HG02943 (cell line): Measurements from ENCODE around the gene CAMK4.
A peak's percentile ranks its signal among the peaks of the same experiment; 100 is the strongest.

Experiments
- ATAC-seq: cut with Tn5 transposase; IDR thresholded peaks from one replicate; pipeline ENCODE4 v1.9.1; 2021; ENCODE audit warnings: mild to moderate bottlenecking, low read depth, moderate library complexity; ENCODE audit not compliant: unreplicated experiment

The CAMK4 gene

DNA sequence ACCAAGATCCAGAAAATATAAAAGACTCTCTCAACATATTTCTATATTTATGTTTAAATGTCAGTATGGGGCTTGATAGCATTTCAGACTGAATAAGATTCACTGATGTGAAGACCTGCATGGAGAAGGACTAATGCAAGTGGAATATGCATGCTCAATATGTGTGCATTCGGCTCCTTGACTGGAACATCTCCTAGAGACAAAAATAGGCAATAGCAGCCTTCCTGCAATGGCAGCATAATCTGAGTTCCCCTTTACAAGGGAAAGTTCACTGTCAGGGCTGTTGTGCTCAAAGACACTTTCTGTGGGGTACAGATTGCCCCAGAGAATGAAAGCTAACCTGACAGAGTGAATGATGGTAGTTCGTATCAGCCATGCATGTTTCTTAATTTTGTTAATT, 245.7 kb downstream of the CAMK4 start:
- no peak for ATAC-seq

GRCh38 chr5:111472096-111472495, 247.9 kb downstream of the CAMK4 start:
- no peak for ATAC-seq

GRCh38 chr5:111472579-111472978, 248.4 kb downstream of the CAMK4 start:
- no peak for ATAC-seq

GRCh38 chr5:111478266-111478665, 254.1 kb downstream of the CAMK4 start:
- ATAC-seq = no peak

- no peak for ATAC-seq
These were observed 254.7 kb downstream of the CAMK4 start for GRCh38 chr5:111478898-111479297.

DNA sequence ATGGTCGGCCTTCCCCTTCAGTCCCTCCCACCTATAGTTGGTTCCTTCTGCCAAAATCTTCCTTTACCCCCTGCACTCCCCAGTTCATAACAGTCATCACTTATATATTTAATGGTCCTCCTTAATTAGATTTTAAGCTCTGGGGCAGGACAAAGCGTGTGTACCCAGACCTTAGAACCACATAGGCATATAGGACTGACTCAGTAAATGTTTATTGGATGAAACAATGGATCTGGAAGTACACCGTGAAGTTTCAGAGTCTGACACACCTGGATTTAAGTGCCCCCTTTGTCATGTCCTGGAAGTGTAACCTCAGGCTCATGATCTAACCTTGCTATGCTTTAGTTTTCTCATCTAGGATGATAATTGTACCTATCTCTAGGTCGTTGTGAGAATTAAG, 256.2 kb downstream of the CAMK4 start:
- ATAC-seq = no peak

- no peak for ATAC-seq
These were observed 261.9 kb downstream of the CAMK4 start for GRCh38 chr5:111486055-111486454.

- no peak for ATAC-seq
These were observed 262.7 kb downstream of the CAMK4 start for GRCh38 chr5:111486926-111487325.

- no peak for ATAC-seq
These were observed 264.2 kb downstream of the CAMK4 start for GRCh38 chr5:111488353-111488752.

GRCh38 chr5:111493031-111493430, 268.8 kb downstream of the CAMK4 start:
- ATAC-seq = no peak

DNA sequence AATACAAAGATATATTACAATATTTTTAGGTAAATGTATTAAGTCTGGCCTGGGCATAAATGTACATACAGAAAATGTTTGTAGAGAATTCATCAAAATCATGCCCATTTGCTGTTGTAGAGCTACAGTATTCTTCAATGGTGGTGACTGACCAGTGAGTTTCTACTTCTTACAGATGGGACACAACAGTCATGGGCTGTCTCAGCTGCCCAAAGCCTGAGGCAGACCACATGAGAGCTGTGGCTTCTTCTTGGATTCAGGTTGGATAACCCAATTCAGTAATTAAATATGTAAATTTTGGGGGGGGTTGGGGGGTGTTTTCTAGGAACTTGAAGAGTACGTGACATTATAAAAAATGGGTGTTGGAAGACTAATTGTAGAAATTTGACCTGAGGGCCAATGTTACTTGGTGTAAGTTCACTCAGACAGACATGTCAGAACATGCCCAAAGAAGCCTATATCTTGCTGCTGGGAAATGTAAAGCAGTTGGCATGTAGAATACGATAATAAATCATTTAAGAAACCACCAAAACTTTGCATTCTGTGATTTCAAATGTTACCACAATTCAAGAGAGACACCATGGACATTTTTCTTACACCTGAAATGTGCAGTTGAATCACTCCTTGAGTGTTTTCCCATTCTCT, 270.3 kb downstream of the CAMK4 start:
- ATAC-seq = no peak

DNA sequence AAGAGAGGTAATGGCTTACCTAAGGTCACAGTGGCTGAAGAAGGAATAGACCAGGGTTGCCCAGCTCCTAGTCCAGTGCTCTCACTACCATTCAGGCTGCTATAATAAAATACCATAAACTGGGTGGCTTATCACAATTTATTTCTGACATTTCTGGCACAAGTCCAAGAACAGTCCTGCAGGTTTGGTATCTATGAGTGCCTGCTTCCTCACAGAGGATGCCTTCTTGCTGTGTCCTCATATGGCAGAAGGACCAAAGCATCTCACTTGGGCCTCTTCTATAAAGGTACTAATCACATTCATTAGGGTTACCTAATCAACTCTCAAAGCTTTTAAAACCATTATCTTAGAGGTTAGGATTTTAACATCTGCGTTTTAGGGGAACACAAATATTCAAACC, 271.0 kb downstream of the CAMK4 start:
- no peak for ATAC-seq

- no peak for ATAC-seq
These were observed 274.2 kb downstream of the CAMK4 start for GRCh38 chr5:111498346-111498745.

DNA sequence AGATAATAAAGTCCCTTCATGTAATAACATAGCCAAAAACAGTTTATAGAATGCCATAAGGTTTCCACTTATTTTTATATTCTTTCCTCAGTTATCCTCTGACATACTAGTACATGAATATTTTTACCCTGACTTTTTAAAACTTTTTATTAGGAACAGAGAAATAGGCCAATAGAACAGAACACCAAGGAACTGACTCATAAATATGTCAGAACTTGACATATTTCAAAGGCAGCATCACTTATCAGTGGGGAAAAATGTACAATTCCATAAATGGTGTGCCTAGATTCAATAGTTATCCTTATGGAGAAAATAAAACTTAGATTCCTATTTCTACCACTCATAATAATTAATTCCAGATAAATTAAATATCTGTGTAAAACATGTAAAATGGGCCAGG, 278.8 kb downstream of the CAMK4 start:
- no peak for ATAC-seq

DNA sequence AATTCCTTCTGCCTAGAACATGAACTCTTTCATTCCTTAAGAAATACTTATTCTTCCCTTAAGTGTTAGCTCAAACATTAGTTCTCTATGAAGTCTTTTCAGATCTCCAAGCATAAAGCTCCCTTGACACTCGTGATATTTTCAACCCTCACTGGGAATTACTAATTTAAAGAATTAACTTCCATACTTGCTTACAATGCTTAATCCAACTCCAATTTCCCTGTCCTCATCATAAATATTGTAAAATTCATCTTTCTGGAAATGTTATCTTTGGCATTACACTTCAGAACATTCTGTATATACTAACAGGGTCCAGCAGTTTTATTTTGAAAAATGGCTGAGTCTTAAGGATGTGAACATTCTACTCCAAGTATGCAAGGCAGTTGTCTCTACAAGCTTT, 280.9 kb downstream of the CAMK4 start:
- ATAC-seq = no peak

- ATAC-seq = no peak
These were observed 283.1 kb downstream of the CAMK4 start for GRCh38 chr5:111507276-111507675.

DNA sequence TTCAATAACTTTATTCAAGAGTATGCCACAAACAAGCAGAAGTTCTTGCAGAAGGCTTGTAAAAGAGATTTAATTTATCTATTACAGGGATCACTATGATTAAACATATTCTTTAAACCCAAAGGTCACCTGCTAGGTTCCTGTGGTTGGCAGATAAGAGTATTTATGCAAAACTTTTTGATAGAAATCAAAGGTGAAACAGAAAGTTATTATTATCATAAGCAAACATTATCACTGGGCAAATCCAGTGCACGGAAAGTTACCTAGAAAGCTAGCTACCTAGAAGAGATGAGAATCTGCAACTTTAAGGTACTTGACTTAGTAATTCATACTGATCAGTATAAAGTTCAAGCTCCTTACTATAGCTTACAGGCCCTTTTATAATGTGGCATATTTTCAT, 284.9 kb downstream of the CAMK4 start:
- ATAC-seq = no peak

GRCh38 chr5:111511174-111511830, 287.1 kb downstream of the CAMK4 start:
- no peak for ATAC-seq

DNA sequence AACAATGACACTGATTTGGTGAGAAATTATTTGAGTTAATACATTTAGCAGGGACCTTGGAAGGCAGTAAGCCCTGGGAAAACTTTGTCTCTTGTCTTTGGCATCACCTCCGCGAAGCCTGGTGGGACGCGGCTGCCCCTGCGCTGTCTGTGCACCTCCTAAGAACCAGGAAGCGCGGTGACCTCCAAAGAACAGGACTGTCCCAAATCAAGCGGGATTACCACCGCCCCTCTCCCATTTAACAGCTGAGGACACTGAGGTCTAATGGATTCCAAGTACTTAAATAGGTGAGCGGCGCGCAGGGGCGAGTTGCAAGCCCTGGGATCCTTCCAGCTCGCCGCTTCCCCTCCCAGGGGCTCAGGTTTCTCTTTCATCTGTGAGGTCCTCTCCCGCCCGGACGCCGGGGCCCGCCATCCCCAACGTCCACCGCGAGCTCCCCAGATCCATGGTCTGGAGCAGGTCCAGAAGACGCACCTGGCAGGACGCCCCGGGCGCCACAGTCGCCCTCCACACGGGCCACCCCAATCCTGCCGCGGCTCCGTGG, 287.7 kb downstream of the CAMK4 start:
- ATAC-seq = peak; percentile 29

- peak; percentile 96 for ATAC-seq
These were observed 288.4 kb downstream of the CAMK4 start, which contains the start of gene STARD4 for GRCh38 chr5:111512375-111513130. STARD4 (minus strand) TSS chr5:111512535; CDS start chr5:111507433, 5,102 bp downstream.

- ATAC-seq = no peak
These were observed 288.9 kb downstream of the CAMK4 start for GRCh38 chr5:111513131-111513520.
